Stomach (tissue), 4 donors: ENCODE measurements around the gene MMEL1.

Experiments used
- POLR2A ChIP-seq, 4 donors: fragments of 450-650 bp; IDR thresholded peaks; one replicate each; pipeline ENCODE4 v1.6.1; 2016; ENCODE audit warnings: antibody characterized with exemption in 4 of 4, control low read depth in 2 of 4, mild to moderate bottlenecking in 1 of 4, moderate library complexity in 1 of 4
- POLR2AphosphoS5 ChIP-seq, 3 donors: sonication (generic); formaldehyde crosslinking; IDR thresholded peaks; one replicate each; pipeline ENCODE4 v1.6.1; 2016; ENCODE audit warnings: antibody characterized with exemption in 3 of 3
- TF ChIP-seq, protein P1 (sequence below), 7 experiments: fragments of 450-650 bp in 4 of 7; fragments of 200-600 bp in 3 of 7; sonication (generic) in 3 of 7; IDR thresholded peaks; one replicate each; pipeline ENCODE4 v1.5.1; 2016 to 2019; ENCODE audit warnings: antibody characterized with exemption in 7 of 7, control low read depth in 2 of 7, mild to moderate bottlenecking in 1 of 7

GRCh38 chr1:2632051-2632430 lies 775 bp downstream of the MMEL1 start:
- TF ChIP-seq, protein P1, sequence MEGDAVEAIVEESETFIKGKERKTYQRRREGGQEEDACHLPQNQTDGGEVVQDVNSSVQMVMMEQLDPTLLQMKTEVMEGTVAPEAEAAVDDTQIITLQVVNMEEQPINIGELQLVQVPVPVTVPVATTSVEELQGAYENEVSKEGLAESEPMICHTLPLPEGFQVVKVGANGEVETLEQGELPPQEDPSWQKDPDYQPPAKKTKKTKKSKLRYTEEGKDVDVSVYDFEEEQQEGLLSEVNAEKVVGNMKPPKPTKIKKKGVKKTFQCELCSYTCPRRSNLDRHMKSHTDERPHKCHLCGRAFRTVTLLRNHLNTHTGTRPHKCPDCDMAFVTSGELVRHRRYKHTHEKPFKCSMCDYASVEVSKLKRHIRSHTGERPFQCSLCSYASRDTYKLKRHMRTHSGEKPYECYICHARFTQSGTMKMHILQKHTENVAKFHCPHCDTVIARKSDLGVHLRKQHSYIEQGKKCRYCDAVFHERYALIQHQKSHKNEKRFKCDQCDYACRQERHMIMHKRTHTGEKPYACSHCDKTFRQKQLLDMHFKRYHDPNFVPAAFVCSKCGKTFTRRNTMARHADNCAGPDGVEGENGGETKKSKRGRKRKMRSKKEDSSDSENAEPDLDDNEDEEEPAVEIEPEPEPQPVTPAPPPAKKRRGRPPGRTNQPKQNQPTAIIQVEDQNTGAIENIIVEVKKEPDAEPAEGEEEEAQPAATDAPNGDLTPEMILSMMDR (IDR thresholded peaks at IDR 0.05) = no peak
- no peak for TF ChIP-seq POLR2A (IDR thresholded peaks at IDR 0.05)
- TF ChIP-seq POLR2AphosphoS5 (IDR thresholded peaks at IDR 0.05) = no peak
